Activated CD4-positive, alpha-beta T cell treated with anti-CD3 and anti-CD28 coated beads, Interleukin-10, Interleukin-2, amounts not matched to agents 100 ng/mL and 50 ng/mL, durations not matched to agents 16 hours and 8 hours (primary cell): ENCODE data around the gene DCUN1D4.
A peak's percentile ranks its signal among the peaks of the same experiment; 100 is the strongest.
"Not testable (repeated sequence)": the region's sequence is repeated elsewhere in the genome, so short reads cannot be mapped to it uniquely, and the experiment has no call there.

Experiments used
- DNase-seq: peaks from one replicate; pipeline ENCODE4 v3.0.0-alpha.2; 2020

DCUN1D4 gene

DNA sequence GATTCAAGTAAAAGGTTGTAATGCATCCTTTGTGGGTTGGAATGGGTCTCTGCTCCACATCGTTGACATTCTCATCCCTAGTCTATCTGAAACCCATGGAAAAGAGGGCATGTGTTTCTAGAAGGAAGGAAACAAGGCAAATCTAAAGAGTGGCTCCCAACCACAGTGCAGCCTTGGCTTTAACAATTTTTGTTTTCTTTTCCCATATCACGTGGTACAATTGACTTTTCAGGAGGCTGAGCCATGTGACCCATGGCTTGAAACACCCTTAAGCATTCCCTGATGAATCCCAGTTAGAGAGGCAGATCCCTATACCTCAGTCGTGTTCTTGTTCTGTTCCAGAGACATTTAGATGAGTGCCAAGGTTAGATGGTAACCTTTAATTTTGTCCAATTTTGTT, 12.8 kb downstream of the DCUN1D4 start:
- no peak for DNase-seq

DNA sequence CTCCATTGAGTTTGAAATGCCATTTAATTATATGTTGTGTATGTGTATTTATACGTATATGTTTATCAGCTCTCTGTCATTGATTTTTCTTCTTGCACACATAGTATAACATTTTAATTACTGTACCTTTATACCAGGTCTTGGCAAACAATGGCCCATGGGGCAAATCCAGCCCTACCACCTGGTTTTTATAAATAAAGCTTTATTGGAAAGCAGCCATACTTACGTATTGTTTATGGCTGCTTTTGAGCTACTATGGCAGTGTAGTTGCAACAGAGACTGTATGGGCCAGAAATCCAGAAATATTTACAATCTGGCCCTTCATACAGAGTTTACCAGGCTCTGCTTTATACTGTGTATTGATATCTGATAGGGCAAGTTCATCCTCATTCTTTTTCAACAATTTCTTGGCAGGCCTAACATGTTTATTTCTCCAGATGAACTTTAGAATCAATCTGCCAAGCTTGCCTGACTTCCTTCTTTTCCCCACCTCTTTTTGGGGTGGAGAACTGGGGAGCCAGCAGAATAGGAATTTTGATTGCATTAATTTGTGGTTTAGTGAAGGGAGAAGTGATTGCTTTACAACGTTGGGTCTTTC, 15.8 kb downstream of the DCUN1D4 start:
- no peak for DNase-seq

DNA sequence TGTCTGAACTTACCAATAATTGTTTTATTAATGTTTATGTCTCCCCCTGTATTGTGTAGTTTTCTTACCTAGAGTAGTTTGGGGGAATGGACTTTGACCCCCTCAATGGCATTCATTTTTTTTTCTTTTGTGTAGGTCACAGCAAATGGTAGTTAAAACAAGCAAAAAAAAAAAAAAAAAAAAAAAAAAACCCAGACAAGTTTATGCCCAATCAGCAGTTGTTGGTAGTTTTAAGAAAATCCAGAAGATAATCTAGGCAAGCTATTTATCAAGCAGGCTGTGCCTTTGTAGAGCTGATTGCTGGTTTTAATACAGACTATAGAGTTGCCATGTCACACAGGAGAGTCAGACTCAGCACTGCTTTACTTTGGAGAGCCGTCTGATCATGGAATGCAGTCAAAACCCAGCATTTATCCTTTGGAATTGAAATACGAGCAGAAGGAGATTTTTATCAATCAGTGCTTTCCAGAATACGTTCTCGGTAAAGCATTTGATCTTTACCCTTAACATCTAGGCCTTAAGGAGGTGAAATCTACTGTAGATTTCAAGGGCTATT, 16.6 kb downstream of the DCUN1D4 start:
- no peak for DNase-seq

DNA sequence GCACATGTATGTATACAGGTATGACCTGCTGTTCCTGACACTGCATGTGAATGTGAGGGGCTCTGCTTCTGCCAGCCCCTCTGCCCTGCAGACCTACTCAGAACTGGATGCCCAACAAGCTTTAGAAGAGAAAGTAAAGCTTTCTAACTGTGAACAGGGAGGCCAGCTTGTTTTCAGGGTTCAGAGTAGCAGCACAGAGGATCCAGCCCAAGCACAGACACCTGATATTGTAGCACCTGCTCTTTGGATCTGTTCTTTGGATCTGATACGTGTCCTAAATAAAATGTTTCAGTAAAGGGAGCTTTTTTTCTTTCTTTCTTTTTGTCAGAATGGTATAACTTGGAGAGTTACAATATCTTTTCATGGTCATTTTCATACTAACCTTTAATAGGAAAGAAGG, 19.2 kb downstream of the DCUN1D4 start:
- DNase-seq, result no peak

DNA sequence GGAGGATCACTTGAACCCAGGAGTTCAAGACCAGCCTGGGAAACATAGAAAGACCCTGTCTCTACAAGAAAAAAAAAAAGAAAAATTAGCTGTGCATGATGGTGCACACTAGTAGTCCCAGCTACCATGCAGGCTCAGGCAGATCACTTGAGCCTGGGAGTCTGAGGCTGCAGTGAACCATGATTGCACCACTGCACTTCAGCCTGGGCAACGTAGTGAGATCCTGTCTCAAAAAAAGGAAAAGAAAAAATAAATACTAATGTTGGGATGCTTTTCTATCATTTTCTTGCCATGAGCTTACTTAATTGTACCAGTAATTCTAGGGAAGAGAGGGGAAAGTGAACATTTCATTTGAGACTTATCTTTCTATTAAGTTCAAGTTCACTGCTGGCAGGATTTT, 19.8 kb downstream of the DCUN1D4 start:
- no peak for DNase-seq

DNA sequence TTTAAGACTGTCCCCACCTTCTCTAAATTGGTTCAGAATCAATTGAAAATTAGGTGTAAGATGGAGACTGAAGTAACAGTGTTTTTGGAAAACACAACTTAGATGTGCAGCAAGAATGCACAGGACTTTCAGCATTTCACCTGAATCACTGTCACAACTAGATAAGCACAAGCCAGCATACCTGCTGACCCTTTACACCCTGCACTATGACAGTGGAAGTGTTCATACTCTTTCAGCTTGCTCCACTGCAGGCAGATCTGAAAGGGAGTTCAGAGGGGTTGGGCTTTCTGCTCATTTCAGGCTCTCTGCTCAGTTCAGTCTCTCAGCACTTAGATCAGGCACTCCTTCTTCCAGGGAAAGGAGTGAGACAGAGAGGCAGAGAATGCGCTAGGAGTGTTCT, 22.8 kb downstream of the DCUN1D4 start:
- no peak for DNase-seq

DNA sequence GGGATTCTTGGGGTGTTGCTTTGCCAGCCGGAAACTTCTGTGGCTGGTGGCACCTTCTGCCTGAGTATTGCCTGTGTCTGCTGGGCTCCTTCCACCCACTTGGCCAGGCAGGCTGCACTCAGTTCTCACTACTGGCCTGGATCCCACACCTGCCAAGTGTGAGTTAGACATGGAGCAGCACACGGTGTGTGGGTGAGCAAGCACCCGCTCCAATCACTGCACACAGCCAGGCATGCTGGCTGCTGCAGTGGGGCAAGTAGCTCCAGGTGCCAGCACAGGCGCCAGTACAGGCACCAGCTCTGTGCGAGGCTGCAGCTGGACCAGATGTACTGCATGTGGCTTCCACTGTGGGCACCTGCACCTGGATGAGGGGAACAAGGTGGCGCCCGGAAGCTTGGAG, 23.9 kb downstream of the DCUN1D4 start:
- no peak for DNase-seq

DNA sequence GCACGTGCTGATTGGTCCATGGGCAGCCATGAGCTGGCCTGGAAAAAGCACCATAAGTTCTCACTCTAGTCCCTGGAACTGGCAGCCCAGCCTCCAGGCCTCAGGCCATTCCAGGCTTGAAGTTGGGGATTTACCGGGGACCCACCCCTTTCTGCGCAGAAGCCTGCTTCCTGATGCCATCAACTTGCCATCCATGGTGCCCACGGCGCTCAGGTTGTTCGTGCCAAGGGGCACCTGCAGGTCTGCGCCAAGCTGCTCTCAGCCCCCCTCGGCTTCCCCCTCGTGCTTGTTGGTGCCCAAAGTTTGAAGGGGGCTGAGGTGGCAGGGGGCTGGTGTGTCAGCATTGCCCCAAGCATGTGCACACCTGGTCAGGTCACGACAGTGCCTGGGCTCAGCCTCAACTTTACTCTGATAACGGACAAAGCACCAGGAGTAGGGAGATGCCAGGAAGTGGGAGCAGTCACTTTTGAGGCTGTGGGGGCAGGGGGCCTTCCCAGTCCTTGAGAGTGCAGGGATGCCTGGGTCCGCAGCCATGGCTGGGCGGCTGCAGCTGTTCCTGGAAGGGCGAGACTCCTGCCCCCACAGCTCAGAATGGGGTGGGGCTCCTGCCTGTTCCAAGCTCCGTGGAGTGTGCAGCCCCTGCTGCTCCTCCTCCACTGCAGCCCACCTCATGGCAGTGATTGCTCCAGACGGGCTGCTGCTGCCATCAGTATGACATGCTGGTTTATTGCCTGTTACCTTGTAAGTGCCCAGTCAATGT, 24.9 kb downstream of the DCUN1D4 start:
- no peak for DNase-seq

DNA sequence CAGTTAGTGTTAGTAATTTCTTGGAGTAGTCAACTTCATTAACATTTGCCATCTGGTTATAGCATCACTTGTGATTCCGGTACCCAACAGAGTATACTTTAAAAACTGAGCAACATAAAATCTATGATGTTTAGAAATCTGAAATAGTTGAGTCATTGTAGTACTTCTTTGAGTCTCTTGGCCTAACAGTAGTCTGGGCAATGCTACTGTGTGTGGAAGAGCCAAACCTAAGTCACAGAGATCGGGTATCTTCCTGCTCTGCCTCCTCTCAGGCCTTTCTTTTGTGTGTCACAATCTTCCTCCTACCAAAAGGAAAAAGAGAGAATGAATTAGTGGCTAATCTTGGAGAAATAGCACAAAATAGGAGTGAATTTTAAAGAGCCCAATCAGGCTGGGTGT, 25.5 kb downstream of the DCUN1D4 start:
- no peak for DNase-seq

DNA sequence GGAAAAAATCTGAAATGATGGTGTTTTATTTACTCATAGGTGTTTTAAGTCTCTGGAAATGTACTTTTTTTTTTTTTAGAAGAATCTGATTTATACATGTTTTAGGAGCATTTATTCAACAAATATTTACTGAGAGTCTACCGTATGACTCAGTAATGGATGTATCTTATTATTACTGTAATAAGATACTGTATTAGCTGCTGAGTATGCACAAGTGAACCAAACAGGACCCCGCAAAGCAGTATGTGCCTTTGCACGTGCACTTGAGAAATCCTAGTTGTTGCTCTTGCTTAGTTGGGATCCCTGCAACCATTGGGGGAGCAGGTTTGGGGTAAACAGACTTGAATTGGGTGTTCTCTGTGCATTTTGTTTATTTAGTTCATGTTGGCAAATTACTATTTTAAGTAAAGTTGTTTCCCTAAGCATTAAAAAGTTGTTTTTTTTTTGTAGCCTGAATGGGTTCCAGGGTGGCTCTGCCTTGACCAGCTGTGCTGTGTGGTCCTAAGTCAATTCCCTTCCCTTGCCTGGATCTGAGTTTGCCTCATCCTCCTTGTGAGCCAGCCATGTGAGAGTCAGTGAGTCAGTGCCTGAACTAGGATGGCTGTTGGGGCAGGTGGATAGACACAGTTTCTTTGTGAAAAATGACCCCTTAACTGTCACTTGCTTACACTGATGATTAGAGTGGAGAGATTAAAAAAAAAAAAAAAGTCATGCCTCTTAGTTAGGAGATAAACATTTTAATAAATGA, 27.7 kb downstream of the DCUN1D4 start:
- DNase-seq, result no peak

DNA sequence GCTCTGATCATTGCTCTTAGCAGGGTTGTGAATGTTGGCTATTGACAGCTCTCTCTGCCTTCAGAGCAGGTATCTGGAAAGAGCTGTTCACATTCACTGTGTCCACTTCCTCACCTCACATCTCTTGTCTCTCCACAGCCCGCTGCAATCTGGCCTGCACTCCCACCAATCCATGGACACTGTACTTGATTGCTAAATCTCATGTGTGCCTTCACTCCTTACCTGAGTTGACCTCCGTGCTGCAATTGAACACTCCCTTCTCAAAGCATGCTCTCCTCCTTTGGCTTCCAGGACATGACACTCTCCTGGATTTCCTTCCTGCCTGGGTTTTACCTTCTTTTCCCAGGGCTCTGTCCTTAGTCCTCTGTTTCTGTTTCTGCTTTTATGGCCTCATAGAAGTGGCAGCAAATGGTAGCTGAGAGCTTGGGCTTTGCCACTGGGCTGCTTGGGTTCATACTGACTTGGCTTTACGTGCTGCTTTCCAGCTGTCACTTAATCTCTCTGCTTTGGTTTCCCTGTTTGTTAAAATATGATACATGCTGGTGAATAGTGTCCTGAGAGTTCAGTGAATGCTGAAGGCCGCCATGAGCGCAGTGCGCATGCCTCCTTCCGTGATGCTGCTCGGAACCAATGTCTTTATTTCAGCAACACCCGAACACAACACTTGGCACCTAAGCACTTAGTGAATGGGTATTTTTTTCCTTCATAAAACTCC, 29.5 kb downstream of the DCUN1D4 start:
- DNase-seq, result no peak

DNA sequence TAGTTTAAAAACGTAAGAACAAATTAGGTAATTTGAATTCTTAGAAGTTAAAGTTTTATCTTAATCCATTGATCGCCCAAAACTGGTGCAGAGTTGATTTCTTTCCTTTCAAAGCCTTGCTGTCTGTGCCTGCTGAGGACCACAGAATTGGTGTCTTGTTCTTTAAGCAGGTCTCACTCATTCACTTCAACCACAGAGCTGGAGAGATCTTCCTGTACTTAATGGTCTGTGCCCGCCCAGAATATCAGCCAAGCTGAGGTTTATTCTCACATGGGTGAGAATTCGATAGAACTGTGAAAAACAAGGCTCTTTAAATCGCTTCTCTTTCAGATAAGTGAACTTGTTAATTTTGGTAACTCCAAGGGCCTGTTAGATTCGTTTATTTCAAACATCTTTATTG, 31.6 kb downstream of the DCUN1D4 start:
- no peak for DNase-seq

DNA sequence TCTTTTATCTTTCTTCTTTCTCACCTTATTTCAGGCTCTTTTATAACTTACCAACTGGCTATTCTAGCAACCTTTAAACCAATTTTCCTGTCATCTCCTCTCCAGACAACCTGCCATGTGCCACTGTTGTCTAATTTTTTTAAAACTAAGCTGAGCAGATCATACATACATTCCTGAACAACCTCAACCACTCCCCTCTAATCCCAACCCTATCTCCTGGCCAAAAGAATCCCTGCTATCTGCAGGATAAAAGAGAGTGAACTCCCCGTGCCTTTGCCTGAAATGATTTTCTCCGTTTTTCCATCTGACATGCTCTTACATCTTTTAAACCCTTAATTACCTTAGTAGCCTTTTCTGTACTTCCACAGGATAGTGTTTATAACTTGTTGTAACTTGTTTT, 35.5 kb downstream of the DCUN1D4 start:
- no peak for DNase-seq

DNA sequence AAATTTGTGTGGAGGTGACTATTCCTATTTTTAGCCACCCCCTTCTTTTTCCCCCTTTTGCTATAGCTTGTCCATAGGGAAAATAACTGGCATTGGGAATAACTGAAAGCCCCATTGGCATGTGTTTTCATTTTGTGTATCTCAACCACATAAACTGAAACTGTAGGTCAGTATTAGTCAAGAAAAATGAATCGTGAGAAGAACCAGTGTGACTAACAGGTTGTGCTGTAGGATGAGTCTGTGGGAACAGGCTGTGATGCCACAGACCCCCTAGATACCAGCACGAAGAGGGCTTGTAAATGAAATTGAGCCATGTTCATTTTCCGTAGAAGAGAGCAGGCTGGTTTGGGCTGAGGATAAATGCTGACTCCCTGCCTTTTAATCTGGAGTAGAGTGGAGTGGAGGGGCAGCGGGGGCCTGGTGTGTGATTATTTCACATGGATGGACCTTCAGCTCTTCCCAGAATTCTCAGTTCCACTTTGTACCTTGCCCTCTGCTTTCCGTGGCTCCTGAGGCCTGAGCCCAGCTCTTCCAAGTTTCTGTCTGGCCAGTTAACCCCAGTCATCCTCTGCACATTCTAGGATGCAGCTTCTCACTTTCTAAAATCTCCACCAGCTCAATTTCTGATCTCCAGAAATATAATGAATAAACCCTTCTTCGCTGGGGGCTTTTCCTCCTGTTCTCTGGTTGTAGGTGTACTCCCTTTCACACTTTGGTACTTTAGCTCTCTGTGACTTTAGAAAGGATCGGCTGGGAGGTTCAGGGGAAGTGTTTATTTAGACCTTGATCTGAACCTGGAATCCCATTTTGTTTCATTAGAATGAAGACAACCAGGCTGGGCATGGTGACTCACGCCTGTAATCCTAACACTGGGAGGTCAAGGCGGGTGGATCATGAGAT, 37.3 kb downstream of the DCUN1D4 start:
- DNase-seq, result no peak

DNA sequence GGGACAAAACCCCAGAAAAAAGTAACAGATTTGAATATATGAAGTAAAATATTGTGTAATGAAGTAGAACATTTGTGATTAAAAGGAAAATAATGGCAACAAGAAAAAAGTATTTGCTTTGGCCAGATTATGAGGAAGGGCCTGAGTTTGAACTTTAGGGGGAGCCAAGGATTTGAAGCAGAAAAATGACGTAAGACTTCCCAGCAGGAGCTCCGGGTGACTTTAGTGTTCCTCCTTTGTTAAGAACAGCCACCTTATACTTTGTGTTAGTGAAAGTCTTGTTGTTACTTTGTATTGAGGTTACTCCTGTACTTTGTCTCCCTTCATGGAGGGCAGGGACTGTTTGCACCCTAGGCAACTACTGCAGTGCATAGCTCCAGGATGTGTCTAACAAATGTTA, 41.1 kb downstream of the DCUN1D4 start:
- DNase-seq, result no peak

DNA sequence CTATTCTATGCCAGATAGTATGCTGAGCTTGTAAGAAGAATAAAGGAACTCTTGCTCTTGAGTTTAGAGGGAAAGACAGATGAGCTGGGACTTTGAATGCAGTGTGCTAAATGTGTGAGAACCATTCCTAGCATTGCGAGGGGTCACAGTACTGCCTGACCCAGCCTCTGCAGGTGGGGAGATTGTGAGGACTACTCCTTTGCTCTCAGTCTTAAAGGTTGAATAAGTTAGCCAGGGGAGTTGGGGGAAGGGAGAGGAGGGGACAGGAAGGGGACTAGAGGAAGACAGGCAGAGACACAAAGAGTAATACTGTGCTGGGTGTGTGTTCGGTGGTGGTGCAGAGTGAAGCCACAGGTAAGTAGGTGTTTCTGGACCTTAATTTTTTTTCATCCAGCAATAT, 41.7 kb downstream of the DCUN1D4 start:
- DNase-seq, result no peak

DNA sequence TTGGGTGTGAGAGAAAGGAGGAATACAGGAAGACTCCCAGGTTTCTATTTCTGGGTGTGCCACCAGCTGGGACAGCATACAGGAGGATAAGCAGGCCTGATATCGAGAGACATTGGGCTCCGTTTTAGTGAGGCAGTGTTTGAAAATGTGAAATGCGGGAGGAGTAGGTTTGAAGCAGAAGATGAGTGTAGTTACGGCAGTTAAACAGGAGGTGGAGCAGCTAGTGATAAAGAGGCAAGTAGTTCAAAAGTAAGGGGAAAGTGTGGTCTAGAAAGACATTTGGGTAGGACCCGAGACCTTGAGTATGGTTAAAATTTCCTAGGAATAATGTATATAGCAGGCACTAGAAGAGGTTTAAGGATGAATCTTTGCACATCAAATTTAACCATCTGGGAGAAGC, 42.4 kb downstream of the DCUN1D4 start:
- DNase-seq, result peak; percentile 13

DNA sequence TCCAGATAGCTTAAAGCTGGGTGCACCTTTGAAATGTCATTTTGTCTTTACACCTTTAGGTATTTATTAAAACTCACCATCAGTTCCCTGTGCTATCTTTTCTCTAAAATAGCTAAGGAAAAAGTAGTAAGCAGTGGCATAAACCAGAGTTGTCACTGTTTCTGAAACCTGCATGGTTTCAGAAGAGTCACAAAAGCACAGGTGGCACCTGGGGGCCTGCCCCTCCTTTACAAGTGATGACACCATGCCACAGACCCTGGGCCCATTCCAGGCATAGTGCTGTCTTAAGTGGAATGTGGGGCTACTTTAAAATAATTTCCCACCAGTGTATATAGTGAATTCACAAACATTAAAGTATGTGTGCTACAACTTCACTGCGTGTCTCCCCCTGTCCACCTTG, 47.8 kb downstream of the DCUN1D4 start:
- no peak for DNase-seq

DNA sequence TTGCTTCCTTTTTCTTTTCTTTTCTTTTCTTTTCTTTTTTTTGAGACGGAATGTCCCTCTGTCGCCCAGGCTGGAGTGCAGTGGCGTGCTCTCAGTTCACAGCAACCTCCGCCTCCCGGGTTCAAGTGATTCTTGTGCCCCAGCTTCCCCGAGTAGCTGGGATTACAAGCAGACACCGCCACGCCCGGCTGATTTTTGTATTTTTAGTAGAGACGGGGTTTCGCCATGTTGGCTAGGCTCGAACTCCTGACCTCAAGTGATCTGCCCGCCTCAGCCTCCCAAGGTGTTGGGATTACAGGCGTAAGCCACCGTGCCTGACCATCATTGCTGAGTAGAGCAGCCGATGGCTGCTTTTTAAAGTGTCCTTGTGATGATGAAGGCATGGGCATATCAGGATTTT, 50.4 kb downstream of the DCUN1D4 start:
- DNase-seq, result not testable (repeated sequence)

DNA sequence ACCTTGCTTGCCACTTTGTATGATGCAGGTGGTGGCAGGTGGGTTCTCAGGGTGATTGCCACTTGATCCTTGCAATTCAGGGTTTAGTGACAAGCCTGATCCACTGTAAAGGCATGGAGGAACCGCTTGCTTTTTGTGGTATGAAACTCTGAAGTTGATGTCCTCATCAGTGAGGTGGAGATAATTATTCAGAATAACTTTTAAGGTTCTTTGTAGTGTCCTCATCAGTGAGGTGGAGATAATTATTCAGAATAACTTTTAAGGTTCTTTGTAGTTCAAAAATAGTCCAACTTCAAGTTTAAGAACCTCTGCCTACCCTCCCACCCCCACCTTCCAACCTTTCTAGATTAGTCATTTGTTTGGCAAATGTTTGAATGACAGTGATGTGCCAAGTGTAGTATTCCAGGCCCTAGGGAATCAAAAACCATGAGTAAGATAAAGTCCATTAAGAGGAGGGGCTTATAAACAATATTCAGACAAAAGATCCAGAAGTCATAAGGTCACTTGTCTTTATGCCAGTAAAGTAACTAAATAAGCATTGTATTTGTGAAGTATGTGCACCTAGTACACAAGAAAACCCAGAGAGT, 51.2 kb downstream of the DCUN1D4 start:
- DNase-seq, result no peak

DNA sequence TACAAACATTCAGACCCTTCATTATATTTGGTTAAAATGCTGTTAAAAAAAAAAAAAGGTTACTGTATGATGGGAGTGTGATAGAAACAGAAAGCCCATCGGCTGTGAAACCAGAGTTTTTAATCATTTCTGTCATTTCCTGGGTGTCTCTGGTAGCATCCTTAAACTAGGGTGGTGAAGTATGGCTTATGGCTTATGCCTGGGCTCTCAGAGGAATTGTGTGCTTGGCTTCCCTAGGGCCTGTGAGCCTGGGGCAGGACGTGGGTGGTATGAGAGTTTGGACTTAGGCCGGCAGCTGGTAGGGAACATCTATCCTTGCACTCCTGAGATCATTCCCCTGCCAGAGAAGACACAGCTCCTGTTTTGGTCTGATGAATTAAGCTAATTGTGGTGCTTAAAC, 52.2 kb downstream of the DCUN1D4 start:
- peak; percentile 45 for DNase-seq
